Fibroblast of mammary gland (primary cell): ENCODE results near the gene SLC25A25.

Source experiments
- DNase-seq: peaks from one replicate; pipeline ENCODE4 v3.0.0-alpha.2; 2010; ENCODE audit warnings: low read depth
- H3K4me3 ChIP-seq: 2 replicates; pipeline ENCODE4 v1.5.1; 2011; ENCODE audit warnings: low read depth, mild to moderate bottlenecking, low read length, moderate library complexity; ENCODE audit not compliant: control insufficient read depth
- CTCF ChIP-seq: conservative IDR thresholded peaks from 2 replicates; pipeline ENCODE4 v1.5.1; 2011; ENCODE audit warnings: low read depth, low read length, inconsistent platforms; ENCODE audit not compliant: control insufficient read depth, insufficient read depth

Gene SLC25A25

GRCh38 chr9:128101690-128102089 lies 33.7 kb downstream of the SLC25A25 start:
- TF ChIP-seq CTCF, result no peak
- no peak for DNase-seq
- H3K4me3 ChIP-seq, result no peak overlapping the region

DNA sequence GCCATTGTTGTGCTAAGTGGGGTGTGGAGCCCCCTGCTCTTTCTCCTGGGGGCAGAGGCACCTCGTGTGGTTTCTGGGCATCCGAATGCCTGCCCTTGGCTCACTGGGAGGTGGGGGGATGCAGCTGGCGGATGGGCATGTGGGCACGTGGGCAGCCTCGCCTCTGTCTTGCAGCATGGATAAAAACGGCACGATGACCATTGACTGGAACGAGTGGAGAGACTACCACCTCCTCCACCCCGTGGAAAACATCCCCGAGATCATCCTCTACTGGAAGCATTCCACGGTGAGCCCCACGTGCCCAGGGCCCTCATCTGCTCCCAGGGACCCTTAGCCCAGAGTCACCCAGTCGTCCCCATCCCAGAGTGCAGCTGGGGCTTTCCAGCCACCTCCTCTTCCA lies 34.2 kb downstream of the SLC25A25 start:
- no peak overlapping the region for H3K4me3 ChIP-seq
- DNase-seq, result no peak
- no peak for TF ChIP-seq CTCF

DNA sequence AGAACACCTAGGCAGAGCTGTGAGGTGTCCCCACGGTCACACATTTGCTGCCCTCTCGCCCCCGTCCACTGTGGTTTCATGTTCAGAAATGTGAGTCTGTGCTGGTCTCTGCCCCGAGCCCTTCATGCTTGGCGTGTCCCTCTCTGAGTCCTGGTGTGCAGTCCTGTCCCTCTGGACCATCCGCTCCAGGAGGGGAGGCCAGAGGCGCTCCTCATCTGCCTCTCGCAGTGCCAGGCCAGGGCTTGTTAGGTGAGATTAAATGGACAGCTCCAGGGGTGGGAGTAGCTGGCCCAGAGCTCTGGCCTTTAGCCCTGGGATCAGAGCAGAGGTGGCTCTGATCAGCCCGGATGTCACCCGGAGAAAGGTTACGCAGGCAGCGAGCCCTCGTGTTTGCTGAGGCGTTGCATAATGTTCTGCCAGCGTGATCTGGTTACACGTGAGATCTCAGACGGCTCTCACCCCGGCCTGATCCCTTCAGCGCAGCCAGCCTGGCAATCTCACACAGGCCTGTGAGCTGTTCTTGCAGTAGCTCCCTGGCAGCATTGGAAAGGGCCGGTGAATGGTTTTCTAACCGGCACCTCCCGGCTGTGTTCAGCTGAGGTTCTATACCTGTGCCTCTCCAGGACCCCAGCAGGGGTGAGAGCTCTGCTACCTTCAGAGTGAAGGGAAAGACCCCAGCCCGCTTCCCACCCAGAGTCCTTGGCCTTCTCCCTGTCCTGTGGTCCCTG lies 35.0 kb downstream of the SLC25A25 start:
- TF ChIP-seq CTCF, result no peak
- H3K4me3 ChIP-seq, result no peak overlapping the region
- no peak for DNase-seq

GRCh38 chr9:128103589-128103962 lies 35.5 kb downstream of the SLC25A25 start:
- no peak for DNase-seq
- TF ChIP-seq CTCF, result no peak
- no peak overlapping the region for H3K4me3 ChIP-seq

DNA sequence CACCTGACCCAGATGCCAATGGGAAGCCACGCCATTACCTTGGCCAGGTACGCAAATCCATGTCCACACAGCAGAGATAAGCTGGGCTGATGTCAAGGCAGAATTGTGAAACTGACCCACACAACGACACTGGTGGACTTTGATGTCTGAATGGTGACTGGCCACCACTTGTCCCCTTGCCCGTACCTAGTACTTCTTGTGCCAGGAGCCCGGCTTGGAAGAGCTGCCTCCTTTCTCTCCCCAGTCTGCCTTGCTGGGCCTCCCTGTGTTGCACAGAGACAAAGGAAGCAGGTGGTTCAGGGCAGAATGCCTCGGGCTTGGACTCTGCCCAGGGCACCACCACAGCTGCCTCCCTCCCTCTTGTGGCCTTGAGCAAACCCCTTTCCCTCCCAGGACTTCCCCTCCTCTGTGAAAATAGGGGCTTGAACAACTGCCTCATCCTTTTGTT lies 36.2 kb downstream of the SLC25A25 start:
- no peak overlapping the region for H3K4me3 ChIP-seq
- no peak for DNase-seq
- no peak for TF ChIP-seq CTCF

DNA sequence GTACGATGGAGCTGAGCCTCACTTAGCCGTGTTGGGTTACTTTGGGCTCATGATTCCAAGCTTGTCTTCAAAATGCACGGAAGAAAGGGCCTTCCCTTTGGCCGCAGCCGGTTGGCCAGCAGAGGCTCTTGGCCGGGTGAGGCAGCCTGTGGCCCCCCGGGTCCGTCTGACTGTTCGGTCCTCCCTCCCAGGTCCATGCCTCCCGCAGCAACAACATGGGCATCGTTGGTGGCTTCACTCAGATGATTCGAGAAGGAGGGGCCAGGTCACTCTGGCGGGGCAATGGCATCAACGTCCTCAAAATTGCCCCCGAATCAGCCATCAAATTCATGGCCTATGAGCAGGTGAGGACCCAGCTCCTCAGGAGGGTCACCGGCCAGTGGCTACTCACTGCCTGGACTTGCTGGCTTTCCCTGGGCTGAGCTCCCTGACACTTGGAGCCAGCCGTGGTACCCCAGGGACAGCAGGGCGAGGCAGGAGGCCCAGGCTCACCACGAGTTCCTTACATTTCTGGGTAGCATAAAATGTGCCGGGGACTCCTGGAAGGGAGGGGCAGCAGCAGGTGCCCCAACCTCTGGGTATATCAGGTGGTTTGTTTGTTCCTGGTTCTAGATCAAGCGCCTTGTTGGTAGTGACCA lies 37.6 kb downstream of the SLC25A25 start:
- DNase-seq, result no peak
- H3K4me3 ChIP-seq, result no peak overlapping the region
- no peak for TF ChIP-seq CTCF
